H1 (cell line): Measurements from ENCODE around the gene DDAH2. TPM values are rescaled to one million over a fixed set of nuclear protein-coding genes. Genes with fewer than 3 reads are reported as not detected.

Source experiments
- BACH1 ChIP-seq: IDR thresholded peaks from 2 replicates; pipeline ENCODE4 v1.6.1; 2012; ENCODE audit warnings: low read length, improper control_type of control experiment
- CTCF ChIP-seq, 3 experiments: IDR thresholded peaks; 1 replicate in 2 of 3; 2 replicates in 1 of 3; pipeline versions ENCODE4 v1.5.1 to v1.6.1; 2011; ENCODE audit warnings: low read length in 3 of 3, mild to moderate bottlenecking in 3 of 3, inconsistent platforms in 2 of 3, low read depth in 1 of 3, moderate library complexity in 1 of 3; ENCODE audit not compliant: insufficient read depth in 1 of 3; ENCODE audit errors: control extremely low read depth in 1 of 3
- EP300 ChIP-seq, 2 experiments: IDR thresholded peaks; 1 replicate in 1 of 2; 2 replicates in 1 of 2; pipeline ENCODE4 v1.6.1; 2011 to 2012; ENCODE audit warnings: low read depth in 2 of 2, low read length in 2 of 2, mild to moderate bottlenecking in 2 of 2, borderline replicate concordance in 1 of 2, inconsistent platforms in 1 of 2, moderate library complexity in 1 of 2
- NRF1 ChIP-seq: IDR thresholded peaks from 2 replicates; pipeline ENCODE4 v1.6.1; 2011; ENCODE audit warnings: mild to moderate bottlenecking, low read depth, low read length, improper control_type of control experiment
- PHF8 ChIP-seq: fragments of 200-600 bp; sonication (generic); conservative IDR thresholded peaks from 2 replicates; pipeline ENCODE4 v1.7.1; 2012; ENCODE audit warnings: low read depth, mild to moderate bottlenecking, inconsistent platforms, low read length, moderate library complexity
- SAP30 ChIP-seq: fragments of 300-600 bp; sonication (generic); IDR thresholded peaks from 2 replicates; pipeline ENCODE4 v1.7.1; 2012; ENCODE audit warnings: low read length, moderate library complexity, mild to moderate bottlenecking, inconsistent platforms; ENCODE audit not compliant: insufficient read depth, insufficient replicate concordance
- SIN3A ChIP-seq, 2 experiments: IDR thresholded peaks in 1 of 2; conservative IDR thresholded peaks in 1 of 2; 2 replicates each; pipeline ENCODE4 v1.6.1; 2011 to 2012; ENCODE audit warnings: low read length in 2 of 2, improper control_type of control experiment in 1 of 2, low read depth in 1 of 2, mild to moderate bottlenecking in 1 of 2
- SIRT6 ChIP-seq: IDR thresholded peaks from one replicate; pipeline ENCODE4 v1.7.1; 2012; ENCODE audit warnings: low read length, inconsistent platforms
- SP4 ChIP-seq: IDR thresholded peaks from 2 replicates; pipeline ENCODE4 v1.6.1; 2012; ENCODE audit warnings: low read length, inconsistent platforms
- TCF12 ChIP-seq: IDR thresholded peaks from 2 replicates; pipeline ENCODE4 v1.6.1; 2011; ENCODE audit warnings: low read depth, mild to moderate bottlenecking, low read length
- polyA plus RNA-seq, 7 experiments: library from polyadenylated mRNA; depleted of rRNA in 3 of 7; stranded (reverse) in 5 of 7; unstranded in 2 of 7; fragments of >200 nt in 5 of 7; fragments of 200-250 nt in 2 of 7; gene quantifications; 1 replicate in 5 of 7; 2 replicates in 1 of 7; 4 replicates in 1 of 7; pipeline versions ENCODE4 v1.2.1 to v1.2.3, GENCODE V29; 2011 to 2013; ENCODE audit warnings: missing spikeins in 2 of 7, mixed read lengths in 2 of 7
- total RNA-seq: library from RNA; stranded (reverse); fragmentation: NEBNext Ultra II Directional; extraction: Animal tissue kit (Norgen Biotek cat#: 25700); gene quantifications from 2 replicates; pipeline ENCODE4 v1.2.1, GENCODE V29; 2021

DDAH2 gene
- total and polyA plus RNA-seq, 2 of the 8 experiments (the other 6 are each of a cell fraction or from before 2014, with no cell fraction given) = 53.3 to 73.5 TPM

GRCh38 chr6:31680226-31681134, 48.6 kb downstream of the DDAH2 start, which contains the start of gene LY6G5C (continued):
- no peak for TF ChIP-seq SP4
- no peak for TF ChIP-seq PHF8
- TF ChIP-seq NRF1 = no peak
- TF ChIP-seq TCF12 = no peak
- TF ChIP-seq BACH1 = no peak
- TF ChIP-seq CTCF (IDR thresholded peaks at IDR 0.05; ENCODE audit: control extremely low read depth in 1 of 3, insufficient read depth in 1 of 3, low read depth in 1 of 3, low read length in 3 of 3) = peak; percentile 78 to 85 (median 83)
- TF ChIP-seq EP300 (IDR thresholded peaks at IDR 0.05; ENCODE audit: borderline replicate concordance in 1 of 2, low read depth in 2 of 2, low read length in 2 of 2) = no peak
- no peak for TF ChIP-seq SAP30
- TF ChIP-seq SIRT6 = no peak
- TF ChIP-seq SIN3A (conservative IDR thresholded peaks at IDR 0.05 in 1 of 2, IDR thresholded peaks at IDR 0.05 in 1 of 2; ENCODE audit: low read depth in 1 of 2, low read length in 2 of 2) = peak in 1 of 2 experiments; percentile 84; a peak in 2 of 4 replicates
- TF ChIP-seq, all 59 proteins: peak for 5
